ENCODE measurements around the gene COPS2. TPM values are rescaled to one million over a fixed set of nuclear protein-coding genes. Genes with fewer than 3 reads are reported as not detected.
A peak's percentile ranks its signal among the peaks of the same experiment; 100 is the strongest.

Gene COPS2
- total RNA-seq, 1 experiment from 2014 or later, result 68.6 TPM

DNA sequence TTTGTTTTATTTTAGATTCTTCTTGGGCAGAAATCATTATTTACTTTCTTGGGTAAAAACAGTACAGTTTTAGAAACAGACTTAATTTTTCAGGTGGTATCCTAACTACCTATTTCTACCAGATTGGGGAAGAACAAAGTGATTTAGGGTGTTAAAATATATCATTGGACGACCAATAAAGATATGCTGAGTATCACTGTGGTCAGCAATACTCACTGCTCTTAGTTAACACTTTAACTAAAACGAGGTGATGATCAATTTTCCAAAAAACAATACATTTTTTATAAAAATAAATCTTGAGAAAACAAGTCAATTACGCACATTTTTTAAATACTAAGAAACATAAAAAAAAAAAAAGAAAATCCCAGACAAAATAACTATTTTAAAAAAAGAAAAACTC lies 3.6 kb downstream of the COPS2 start (continued):
- TF ChIP-seq NR1H2 (CRISPR knock-in tag; IDR thresholded peaks at IDR 0.05), result no peak
- TF ChIP-seq, protein P1, sequence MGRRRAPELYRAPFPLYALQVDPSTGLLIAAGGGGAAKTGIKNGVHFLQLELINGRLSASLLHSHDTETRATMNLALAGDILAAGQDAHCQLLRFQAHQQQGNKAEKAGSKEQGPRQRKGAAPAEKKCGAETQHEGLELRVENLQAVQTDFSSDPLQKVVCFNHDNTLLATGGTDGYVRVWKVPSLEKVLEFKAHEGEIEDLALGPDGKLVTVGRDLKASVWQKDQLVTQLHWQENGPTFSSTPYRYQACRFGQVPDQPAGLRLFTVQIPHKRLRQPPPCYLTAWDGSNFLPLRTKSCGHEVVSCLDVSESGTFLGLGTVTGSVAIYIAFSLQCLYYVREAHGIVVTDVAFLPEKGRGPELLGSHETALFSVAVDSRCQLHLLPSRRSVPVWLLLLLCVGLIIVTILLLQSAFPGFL (CRISPR knock-in tag; IDR thresholded peaks at IDR 0.05; ENCODE audit: borderline replicate concordance), result no peak
- TF ChIP-seq USF2 (CRISPR knock-in tag; IDR thresholded peaks at IDR 0.05), result no peak
- TF ChIP-seq, protein P2, sequence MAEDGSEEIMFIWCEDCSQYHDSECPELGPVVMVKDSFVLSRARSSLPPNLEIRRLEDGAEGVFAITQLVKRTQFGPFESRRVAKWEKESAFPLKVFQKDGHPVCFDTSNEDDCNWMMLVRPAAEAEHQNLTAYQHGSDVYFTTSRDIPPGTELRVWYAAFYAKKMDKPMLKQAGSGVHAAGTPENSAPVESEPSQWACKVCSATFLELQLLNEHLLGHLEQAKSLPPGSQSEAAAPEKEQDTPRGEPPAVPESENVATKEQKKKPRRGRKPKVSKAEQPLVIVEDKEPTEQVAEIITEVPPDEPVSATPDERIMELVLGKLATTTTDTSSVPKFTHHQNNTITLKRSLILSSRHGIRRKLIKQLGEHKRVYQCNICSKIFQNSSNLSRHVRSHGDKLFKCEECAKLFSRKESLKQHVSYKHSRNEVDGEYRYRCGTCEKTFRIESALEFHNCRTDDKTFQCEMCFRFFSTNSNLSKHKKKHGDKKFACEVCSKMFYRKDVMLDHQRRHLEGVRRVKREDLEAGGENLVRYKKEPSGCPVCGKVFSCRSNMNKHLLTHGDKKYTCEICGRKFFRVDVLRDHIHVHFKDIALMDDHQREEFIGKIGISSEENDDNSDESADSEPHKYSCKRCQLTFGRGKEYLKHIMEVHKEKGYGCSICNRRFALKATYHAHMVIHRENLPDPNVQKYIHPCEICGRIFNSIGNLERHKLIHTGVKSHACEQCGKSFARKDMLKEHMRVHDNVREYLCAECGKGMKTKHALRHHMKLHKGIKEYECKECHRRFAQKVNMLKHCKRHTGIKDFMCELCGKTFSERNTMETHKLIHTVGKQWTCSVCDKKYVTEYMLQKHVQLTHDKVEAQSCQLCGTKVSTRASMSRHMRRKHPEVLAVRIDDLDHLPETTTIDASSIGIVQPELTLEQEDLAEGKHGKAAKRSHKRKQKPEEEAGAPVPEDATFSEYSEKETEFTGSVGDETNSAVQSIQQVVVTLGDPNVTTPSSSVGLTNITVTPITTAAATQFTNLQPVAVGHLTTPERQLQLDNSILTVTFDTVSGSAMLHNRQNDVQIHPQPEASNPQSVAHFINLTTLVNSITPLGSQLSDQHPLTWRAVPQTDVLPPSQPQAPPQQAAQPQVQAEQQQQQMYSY (CRISPR knock-in tag; IDR thresholded peaks at IDR 0.05), result no peak

- Mint-ChIP-seq H3K9me3 (no peaks in the 10 kb centered on the region), H3K4me1 (peaks cover 42% of the 10 kb centered on the region), H3K27me3 (ENCODE audit: low read depth) (no peaks in the 10 kb centered on the region), H3K4me3 (0 out of 2 replicates have a peak overlapping the region, but pooled peaks have one; percentile 0), H3K27ac (peak overlapping the region; percentile 87), H3K36me3 (peaks cover 9% of the 10 kb centered on the region)
- ChIA-PET CTCF (interaction anchor here (0.6 to 1.4 kb wide), 2 partner anchors 77 to 360 kb away, joined by 3 to 5 read pairs; no protein-coding TSS in a partner anchor), POLR2A (interaction anchor here (0.9 kb wide), 1 partner anchor 252 kb away, joined by 4 read pairs; no protein-coding TSS in a partner anchor)
- ATAC-seq (no peak), DNase-seq (ENCODE audit: low spot score) (no peak)
- TF ChIP-seq, protein P3, sequence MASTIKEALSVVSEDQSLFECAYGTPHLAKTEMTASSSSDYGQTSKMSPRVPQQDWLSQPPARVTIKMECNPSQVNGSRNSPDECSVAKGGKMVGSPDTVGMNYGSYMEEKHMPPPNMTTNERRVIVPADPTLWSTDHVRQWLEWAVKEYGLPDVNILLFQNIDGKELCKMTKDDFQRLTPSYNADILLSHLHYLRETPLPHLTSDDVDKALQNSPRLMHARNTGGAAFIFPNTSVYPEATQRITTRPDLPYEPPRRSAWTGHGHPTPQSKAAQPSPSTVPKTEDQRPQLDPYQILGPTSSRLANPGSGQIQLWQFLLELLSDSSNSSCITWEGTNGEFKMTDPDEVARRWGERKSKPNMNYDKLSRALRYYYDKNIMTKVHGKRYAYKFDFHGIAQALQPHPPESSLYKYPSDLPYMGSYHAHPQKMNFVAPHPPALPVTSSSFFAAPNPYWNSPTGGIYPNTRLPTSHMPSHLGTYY (CRISPR knock-in tag; IDR thresholded peaks at IDR 0.05), result no peak
- TF ChIP-seq, protein P2 (CRISPR knock-in tag; IDR thresholded peaks at IDR 0.05), result no peak
- TF ChIP-seq IRF1 (CRISPR knock-in tag; IDR thresholded peaks at IDR 0.05) (no peak), ZNF396 (CRISPR knock-in tag; IDR thresholded peaks at IDR 0.05; ENCODE audit: borderline replicate concordance) (no peak), ATF1 (CRISPR knock-in tag; IDR thresholded peaks at IDR 0.05) (no peak), ZNF425 (CRISPR knock-in tag; conservative IDR thresholded peaks at IDR 0.05) (no peak), GABPB1 (CRISPR knock-in tag; IDR thresholded peaks at IDR 0.05) (no peak), JAZF1 (CRISPR knock-in tag; IDR thresholded peaks at IDR 0.05) (no peak), MXD4 (CRISPR knock-in tag; IDR thresholded peaks at IDR 0.05; ENCODE audit: borderline replicate concordance) (no peak), TP53 (CRISPR knock-in tag; IDR thresholded peaks at IDR 0.05) (no peak), ZNF232 (CRISPR knock-in tag; IDR thresholded peaks at IDR 0.05) (no peak)
- TF ChIP-seq, protein P4, sequence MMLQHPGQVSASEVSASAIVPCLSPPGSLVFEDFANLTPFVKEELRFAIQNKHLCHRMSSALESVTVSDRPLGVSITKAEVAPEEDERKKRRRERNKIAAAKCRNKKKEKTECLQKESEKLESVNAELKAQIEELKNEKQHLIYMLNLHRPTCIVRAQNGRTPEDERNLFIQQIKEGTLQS (CRISPR knock-in tag; conservative IDR thresholded peaks at IDR 0.05), result no peak
- TF ChIP-seq, protein P5, sequence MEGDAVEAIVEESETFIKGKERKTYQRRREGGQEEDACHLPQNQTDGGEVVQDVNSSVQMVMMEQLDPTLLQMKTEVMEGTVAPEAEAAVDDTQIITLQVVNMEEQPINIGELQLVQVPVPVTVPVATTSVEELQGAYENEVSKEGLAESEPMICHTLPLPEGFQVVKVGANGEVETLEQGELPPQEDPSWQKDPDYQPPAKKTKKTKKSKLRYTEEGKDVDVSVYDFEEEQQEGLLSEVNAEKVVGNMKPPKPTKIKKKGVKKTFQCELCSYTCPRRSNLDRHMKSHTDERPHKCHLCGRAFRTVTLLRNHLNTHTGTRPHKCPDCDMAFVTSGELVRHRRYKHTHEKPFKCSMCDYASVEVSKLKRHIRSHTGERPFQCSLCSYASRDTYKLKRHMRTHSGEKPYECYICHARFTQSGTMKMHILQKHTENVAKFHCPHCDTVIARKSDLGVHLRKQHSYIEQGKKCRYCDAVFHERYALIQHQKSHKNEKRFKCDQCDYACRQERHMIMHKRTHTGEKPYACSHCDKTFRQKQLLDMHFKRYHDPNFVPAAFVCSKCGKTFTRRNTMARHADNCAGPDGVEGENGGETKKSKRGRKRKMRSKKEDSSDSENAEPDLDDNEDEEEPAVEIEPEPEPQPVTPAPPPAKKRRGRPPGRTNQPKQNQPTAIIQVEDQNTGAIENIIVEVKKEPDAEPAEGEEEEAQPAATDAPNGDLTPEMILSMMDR (IDR thresholded peaks at IDR 0.05), result no peak
Measured at GRCh38 chr15:49148727-49149126, 6.7 kb downstream of the COPS2 start.
